IMR-90 (cell line): ENCODE results near the gene GRIN2D. TPM values are rescaled to one million over a fixed set of nuclear protein-coding genes. Genes with fewer than 3 reads are reported as not detected.

Source experiments
- ATAC-seq: fragments of 200-7000 bp; cut with Tn5 transposase; 2 replicates; pipeline ENCODE4 v1.9.1; 2020; ENCODE audit warnings: low read depth, mild to moderate bottlenecking, moderate library complexity
- BruUV-seq: library from RNA; stranded (reverse); fragments of 400-500 nt; replicated peaks from 2 replicates; lab custom pipeline; 2021; lab: Mats Ljungman, UMichigan
- CTCF ChIA-PET: fragments of 300-600 bp; formaldehyde crosslinking; extraction: SDS; loops from one replicate; lab custom pipeline; 2021; ENCODE audit warnings: antibody characterized with exemption; lab: Yijun Ruan, JAX
- POLR2A ChIA-PET: fragments of 300-600 bp; sonication (Branson Sonifier 250); formaldehyde crosslinking; loops from one replicate; lab custom pipeline; 2022; ENCODE audit warnings: antibody characterized with exemption; ENCODE audit not compliant: unreplicated experiment; lab: Charles Lee
- DNase-seq: peaks from one replicate; pipeline ENCODE4 v3.0.0; 2013
- H2AFZ ChIP-seq: replicated peaks from 2 replicates; pipeline ENCODE3; 2013; ENCODE audit warnings: low read length, mild to moderate bottlenecking; ENCODE audit not compliant: poor library complexity
- H2AK5ac ChIP-seq: 2 replicates; pipeline ENCODE4 v1.6.1; 2013; ENCODE audit warnings: low read depth, low read length, inconsistent platforms
- H2AK9ac ChIP-seq: replicated peaks from 2 replicates; pipeline ENCODE3; 2013; ENCODE audit warnings: mild to moderate bottlenecking, low read depth, low read length, moderate library complexity; ENCODE audit not compliant: poor library complexity
- H2BK120ac ChIP-seq: 2 replicates; pipeline ENCODE4 v1.6.1; 2013; ENCODE audit warnings: low read depth, low read length, inconsistent platforms
- H2BK15ac ChIP-seq: 3 replicates; pipeline ENCODE4 v1.6.1; 2013; ENCODE audit warnings: low read depth, low read length, inconsistent platforms
- H2BK20ac ChIP-seq: 2 replicates; pipeline ENCODE4 v1.6.1; 2013; ENCODE audit warnings: low read depth, mild to moderate bottlenecking, inconsistent platforms, low read length, moderate library complexity
- H2BK5ac ChIP-seq: 2 replicates; pipeline ENCODE4 v1.6.1; 2013; ENCODE audit warnings: mild to moderate bottlenecking, low read depth, low read length, inconsistent platforms; ENCODE audit not compliant: poor library complexity, severe bottlenecking
- H3K14ac ChIP-seq: replicated peaks from 2 replicates; pipeline ENCODE4 v1.6.1; 2013; ENCODE audit warnings: low read depth, low read length, inconsistent platforms
- H3K18ac ChIP-seq: 2 replicates; pipeline ENCODE4 v1.6.1; 2013; ENCODE audit warnings: low read depth, low read length, control low read depth
- H3K23ac ChIP-seq: 2 replicates; pipeline ENCODE4 v1.6.1; 2013; ENCODE audit warnings: low read depth, low read length, inconsistent platforms
- H3K27ac ChIP-seq: 2 replicates; pipeline ENCODE4 v1.5.1; 2013; ENCODE audit warnings: mild to moderate bottlenecking, control low read depth, low read length; ENCODE audit not compliant: insufficient read depth
- H3K27me3 ChIP-seq: 2 replicates; pipeline ENCODE4 v1.6.1; 2013; ENCODE audit warnings: low read length; ENCODE audit not compliant: control insufficient read depth, insufficient read depth
- H3K36me3 ChIP-seq: 2 replicates; pipeline ENCODE4 v1.6.1; 2013; ENCODE audit warnings: low read length, mixed read lengths; ENCODE audit not compliant: control insufficient read depth, insufficient read depth
- H3K4ac ChIP-seq: 2 replicates; pipeline ENCODE4 v1.6.1; 2013; ENCODE audit warnings: low read depth, low read length, inconsistent platforms
- H3K4me1 ChIP-seq: 2 replicates; pipeline ENCODE4 v1.6.1; 2013; ENCODE audit warnings: low read length, mixed read lengths; ENCODE audit not compliant: control insufficient read depth, insufficient read depth
- H3K4me2 ChIP-seq: 2 replicates; pipeline ENCODE4 v1.6.1; 2013; ENCODE audit warnings: low read depth, mild to moderate bottlenecking, control low read depth, low read length, moderate library complexity
- H3K4me3 ChIP-seq: 2 replicates; pipeline ENCODE4 v1.5.1; 2013; ENCODE audit warnings: low read depth, mild to moderate bottlenecking, control low read depth, low read length, moderate library complexity; ENCODE audit not compliant: insufficient read depth
- H3K56ac ChIP-seq: 2 replicates; pipeline ENCODE4 v1.6.1; 2013; ENCODE audit warnings: low read length, inconsistent platforms; ENCODE audit not compliant: insufficient read depth; ENCODE audit errors: extremely low read depth
- H3K79me1 ChIP-seq, 2 experiments: 2 replicates each; pipeline ENCODE4 v1.6.1; 2013; ENCODE audit warnings: low read length in 2 of 2, inconsistent platforms in 1 of 2, low read depth in 1 of 2
- H3K9ac ChIP-seq: 2 replicates; pipeline ENCODE4 v1.6.1; 2013; ENCODE audit warnings: low read depth, low read length, control low read depth
- H3K9me1 ChIP-seq: 2 replicates; pipeline ENCODE4 v1.6.1; 2013; ENCODE audit warnings: low read length, inconsistent platforms; ENCODE audit not compliant: insufficient read depth
- H3K9me3 ChIP-seq: 2 replicates; pipeline ENCODE4 v1.6.1; 2013; ENCODE audit warnings: low read length; ENCODE audit not compliant: control insufficient read depth, insufficient read depth
- H4K20me1 ChIP-seq: 2 replicates; pipeline ENCODE4 v1.6.1; 2013; ENCODE audit warnings: low read length, inconsistent platforms; ENCODE audit not compliant: insufficient read depth
- H4K5ac ChIP-seq: 2 replicates; pipeline ENCODE4 v1.6.1; 2013; ENCODE audit warnings: mild to moderate bottlenecking, low read depth, low read length, control low read depth
- H4K8ac ChIP-seq, 2 experiments: 2 replicates each; pipeline ENCODE4 v1.6.1; 2013; ENCODE audit warnings: low read depth in 2 of 2, low read length in 2 of 2, control low read depth in 1 of 2, inconsistent platforms in 1 of 2
- H4K91ac ChIP-seq: 2 replicates; pipeline ENCODE4 v1.6.1; 2013; ENCODE audit warnings: low read depth, low read length, inconsistent platforms; ENCODE audit not compliant: insufficient read depth
- BHLHE40 ChIP-seq: fragments of 150-350 bp; IDR thresholded peaks from 2 replicates; pipeline ENCODE4 v1.6.1; 2016; ENCODE audit warnings: mild to moderate bottlenecking, low read depth, low read length
- CHD1 ChIP-seq: IDR thresholded peaks from 2 replicates; pipeline ENCODE4 v1.6.1; 2012; ENCODE audit warnings: low read depth, low read length, improper control_type of control experiment
- CTCF ChIP-seq: conservative IDR thresholded peaks from 2 replicates; pipeline ENCODE4 v1.5.1; 2012; ENCODE audit warnings: mild to moderate bottlenecking, low read depth, low read length, improper control_type of control experiment
- ELK1 ChIP-seq: fragments of 150-350 bp; IDR thresholded peaks from 2 replicates; pipeline ENCODE4 v1.6.1; 2016; ENCODE audit warnings: low read depth, mild to moderate bottlenecking, low read length, moderate library complexity, borderline replicate concordance
- FOS ChIP-seq: fragments of 150-350 bp; IDR thresholded peaks from 2 replicates; pipeline ENCODE4 v1.6.1; 2016; ENCODE audit warnings: low read depth, low read length
- MAFK ChIP-seq: IDR thresholded peaks from 2 replicates; pipeline ENCODE4 v1.6.1; 2012; ENCODE audit warnings: low read depth, low read length, improper control_type of control experiment
- MAZ ChIP-seq: IDR thresholded peaks from 2 replicates; pipeline ENCODE4 v1.6.1; 2012; ENCODE audit warnings: low read depth, mild to moderate bottlenecking, low read length, improper control_type of control experiment, moderate library complexity, borderline replicate concordance
- MXI1 ChIP-seq: IDR thresholded peaks from 2 replicates; pipeline ENCODE4 v1.6.1; 2012; ENCODE audit warnings: low read depth, mild to moderate bottlenecking, low read length, moderate library complexity, borderline replicate concordance
- POLR2A ChIP-seq: IDR thresholded peaks from 2 replicates; pipeline ENCODE4 v1.6.1; 2012; ENCODE audit warnings: mild to moderate bottlenecking, low read depth, low read length
- RAD21 ChIP-seq: IDR thresholded peaks from 2 replicates; pipeline ENCODE4 v1.6.1; 2012; ENCODE audit warnings: low read length, improper control_type of control experiment
- RCOR1 ChIP-seq: IDR thresholded peaks from 2 replicates; pipeline ENCODE4 v1.6.1; 2012; ENCODE audit warnings: mild to moderate bottlenecking, low read length, improper control_type of control experiment; ENCODE audit not compliant: insufficient replicate concordance
- RFX5 ChIP-seq: IDR thresholded peaks from 2 replicates; pipeline ENCODE4 v1.8.0; 2012; ENCODE audit warnings: low read depth, mild to moderate bottlenecking, low read length, moderate library complexity
- SMC3 ChIP-seq: fragments of 150-350 bp; IDR thresholded peaks from 2 replicates; pipeline ENCODE4 v1.6.1; 2016; ENCODE audit warnings: low read depth, mild to moderate bottlenecking, antibody characterized with exemption, low read length, moderate library complexity
- USF2 ChIP-seq: fragments of 150-350 bp; IDR thresholded peaks from 2 replicates; pipeline ENCODE4 v1.6.1; 2017; ENCODE audit warnings: mild to moderate bottlenecking, antibody characterized with exemption, low read length, low read depth
- WGBS, 2 experiments: methylation state at CpG; one replicate each; pipeline versions ENCODE4 v1.1.5 to v1.1.7; 2013; ENCODE audit warnings: missing lambda C conversion rate in 2 of 2; ENCODE audit not compliant: insufficient read length in 1 of 2; ENCODE audit errors: extremely low coverage in 2 of 2; 5-methylcytosine and 5-hydroxymethylcytosine counted together
- dilution Hi-C: fragments of 300-500 bp; cut with HindIII; formaldehyde crosslinking; loops from one replicate; pipeline ENCODE4 v1.14.3; 2018; ENCODE audit warnings: low sequenced_read_pairs; ENCODE audit not compliant: unreplicated experiment
- in situ Hi-C: fragments of 300-500 bp; cut with MboI; formaldehyde crosslinking; loops from 3 replicates; pipeline ENCODE4 v1.14.3; 2019; ENCODE audit warnings: low sequenced_read_pairs, inconsistent platforms, mixed read lengths
- intact Hi-C: fragments of 100-400 bp; cut with micrococcal nuclease; formaldehyde crosslinking; loops from 2 replicates; pipeline ENCODE4 v1.10.0; 2022
- polyA plus RNA-seq, 3 experiments: library from polyadenylated mRNA; depleted of rRNA; stranded (reverse); fragments of >200 nt; gene quantifications; 2 replicates each; pipeline ENCODE4 v1.2.3, GENCODE V29; 2012; ENCODE audit warnings: low replicate concordance in 1 of 3
- total RNA-seq: library from RNA; depleted of rRNA; stranded (reverse); fragments of >200 nt; gene quantifications from 2 replicates; pipeline ENCODE4 v1.2.3, GENCODE V29; 2012

The GRIN2D gene
- total and polyA plus RNA-seq, 2 of the 4 experiments (the other 2 are of a cell fraction) = under 0.01 to 0.24 TPM

GRCh38 chr19:48362716-48363499, 30.6 kb upstream of the GRIN2D start:
- Histone ChIP-seq H4K91ac (peak overlapping the region; percentile 88; the same call in 1 of the 2 replicates), H3K9me3 (no peaks in the 10 kb centered on the region), H4K8ac (peak overlapping the region; percentile 95 to 99), H2AK5ac (peak overlapping the region; percentile 19; the same call in 1 of the 2 replicates), H3K4me2 (peak overlapping the region; percentile 79), H3K36me3 (no peaks in the 10 kb centered on the region), H2BK120ac (no peak overlapping the region), H3K14ac (peak overlapping the region; percentile 95; the same call in 1 of the 2 replicates), H3K4me3 (peak overlapping the region; percentile 42), H2AK9ac (peak overlapping the region; percentile 96), H2BK5ac (peak overlapping the region; percentile 69), H3K56ac (peak overlapping the region; percentile 77; the same call in 1 of the 2 replicates), H3K27ac (peak overlapping the region; percentile 64), H3K18ac (no peak overlapping the region), H3K79me1 (peaks cover 0 to 7% of the 10 kb centered on the region in 2 experiments; a peak in 1 of 4 replicates), H2AFZ (peak overlapping the region; percentile 97), H3K4ac (peak overlapping the region; percentile 89), H4K5ac (peak overlapping the region; percentile 76), H2BK20ac (no peak overlapping the region), H3K27me3 (no peaks in the 10 kb centered on the region), H3K9ac (peak overlapping the region; percentile 67), H2BK15ac (no peak overlapping the region), H4K20me1 (no peaks in the 10 kb centered on the region), H3K4me1 (no peaks in the 10 kb centered on the region), H3K23ac (peak overlapping the region; percentile 45), H3K9me1 (no peaks in the 10 kb centered on the region; the same call in 1 of the 2 replicates)
- CTCF ChIA-PET = interaction anchor here (0.6 to 1.1 kb wide), 2 partner anchors 29 to 169 kb away, joined by 3 read pairs; no protein-coding TSS in a partner anchor
- in situ Hi-C loops (no loop called here), dilution Hi-C loops (no loop called here), intact Hi-C loops (no loop called here)
- BruUV-seq = no TSS peak
- ATAC-seq (peak; percentile 85), DNase-seq (peak; percentile 91)
- POLR2A ChIA-PET = no interaction called here
- 2% methylated on average over 10 of the region's 26 CpGs; no CpG with 5 or more reads in 1 of the 2 experiments for WGBS, 2 experiments
- TF ChIP-seq CTCF (no peak), POLR2A (no peak), RCOR1 (no peak), MAFK (no peak), MAZ (no peak), BHLHE40 (no peak), SMC3 (no peak), RAD21 (no peak), FOS (no peak), USF2 (no peak), ELK1 (no peak), MXI1 (no peak), CHD1 (no peak), RFX5 (no peak)
